K562 (cell line): ENCODE measurements around the gene PATE4. TPM values are rescaled to one million over a fixed set of nuclear protein-coding genes. Genes with fewer than 3 reads are reported as not detected.

ENCODE experiments used
- ATF7 ChIP-seq: fragments of 450-650 bp; IDR thresholded peaks from 2 replicates; pipeline ENCODE4 v1.7.1; 2014; ENCODE audit warnings: mild to moderate bottlenecking, moderate library complexity
- CBFA2T2 ChIP-seq: fragments of 450-650 bp; conservative IDR thresholded peaks from 2 replicates; pipeline ENCODE4 v1.6.1; 2017; ENCODE audit warnings: mild to moderate bottlenecking
- DEAF1 ChIP-seq: fragments of 450-650 bp; formaldehyde crosslinking; IDR thresholded peaks from 2 replicates; pipeline ENCODE4 v1.4.0; 2020; ENCODE audit warnings: mild to moderate bottlenecking, moderate library complexity
- ETV6 ChIP-seq, 3 experiments: fragments of 150-350 bp in 1 of 3; sonication (generic) in 1 of 3; formaldehyde crosslinking in 1 of 3; IDR thresholded peaks; 2 replicates each; pipeline versions ENCODE4 v1.6.1 to v1.8.0; 2014 to 2022; ENCODE audit warnings: borderline replicate concordance in 2 of 3, low read depth in 2 of 3, antibody characterized with exemption in 1 of 3, low read length in 1 of 3, mild to moderate bottlenecking in 1 of 3, missing genetic modification reagents in 1 of 3
- GTF2A2 ChIP-seq: IDR thresholded peaks from 2 replicates; pipeline ENCODE4 v1.6.1; 2016; ENCODE audit warnings: mild to moderate bottlenecking, missing genetic modification characterization, missing compliant biosample characterization
- HDGF ChIP-seq: fragments of 450-650 bp; IDR thresholded peaks from 2 replicates; pipeline ENCODE4 v1.6.1; 2016
- KLF13 ChIP-seq: fragments of 450-650 bp; IDR thresholded peaks from 2 replicates; pipeline ENCODE4 v1.6.1; 2016; ENCODE audit warnings: missing genetic modification characterization, low read depth, mild to moderate bottlenecking, missing compliant biosample characterization, moderate library complexity, borderline replicate concordance
- KLF16 ChIP-seq: IDR thresholded peaks from 2 replicates; pipeline ENCODE4 v1.6.1; 2016; ENCODE audit warnings: antibody characterized with exemption
- NR2C1 ChIP-seq, 2 experiments: fragments of 450-650 bp; IDR thresholded peaks; 2 replicates each; pipeline ENCODE4 v1.6.1; 2017; ENCODE audit warnings: mild to moderate bottlenecking in 2 of 2, antibody characterized with exemption in 1 of 2, inconsistent platforms in 1 of 2, missing compliant biosample characterization in 1 of 2, missing genetic modification characterization in 1 of 2
- PBX2 ChIP-seq, 2 experiments: IDR thresholded peaks in 1 of 2; conservative IDR thresholded peaks in 1 of 2; 2 replicates each; pipeline ENCODE4 v1.6.1; 2016; ENCODE audit warnings: low read depth in 2 of 2, mild to moderate bottlenecking in 1 of 2, missing compliant biosample characterization in 1 of 2, missing genetic modification characterization in 1 of 2, moderate library complexity in 1 of 2
- SMAD3 ChIP-seq: fragments of 450-650 bp; formaldehyde crosslinking; conservative IDR thresholded peaks from 2 replicates; pipeline ENCODE4 v1.4.0; 2020; ENCODE audit warnings: mild to moderate bottlenecking
- SMARCA4 ChIP-seq: fragments of 450-650 bp; IDR thresholded peaks from 2 replicates; pipeline ENCODE4 v1.6.1; 2016
- SMARCB1 ChIP-seq: IDR thresholded peaks from 2 replicates; pipeline ENCODE4 v1.6.1; 2011; ENCODE audit warnings: improper control_type of control experiment, low read depth; ENCODE audit not compliant: insufficient read length
- TBL1XR1 ChIP-seq, 2 experiments: IDR thresholded peaks; 2 replicates each; pipeline ENCODE4 v1.6.1; 2012; ENCODE audit warnings: improper control_type of control experiment in 2 of 2, low read length in 2 of 2, mild to moderate bottlenecking in 1 of 2
- VEZF1 ChIP-seq: fragments of 200-800 bp; sonication (Bioruptor generic); IDR thresholded peaks from 2 replicates; pipeline ENCODE4 v1.6.1; 2017; ENCODE audit warnings: missing genetic modification characterization, missing compliant biosample characterization
- ZBTB7A ChIP-seq: IDR thresholded peaks from 2 replicates; pipeline ENCODE4 v1.6.1; 2011; ENCODE audit warnings: low read depth, mild to moderate bottlenecking, low read length, moderate library complexity, borderline replicate concordance; ENCODE audit not compliant: control insufficient read depth
- ZC3H8 ChIP-seq: fragments of 450-650 bp; IDR thresholded peaks from 2 replicates; pipeline ENCODE4 v1.6.1; 2017
- polyA plus RNA-seq, 8 experiments: library from polyadenylated mRNA; depleted of rRNA in 4 of 8; stranded (reverse) in 5 of 8; unstranded in 3 of 8; fragments of >200 nt; fragmentation: Nextera tagmentation in 2 of 8; fragmentation: Illumina TruSeq in 1 of 8; extraction: Ambion mirVana in 2 of 8; extraction: Trizol in 1 of 8; gene quantifications; 2 replicates each; pipeline versions ENCODE4 v1.2.1 to v1.2.3, GENCODE V29; 2011 to 2014; ENCODE audit warnings: inconsistent platforms in 1 of 8, missing spikeins in 1 of 8
- total RNA-seq, 7 experiments: library from RNA; depleted of rRNA in 6 of 7; stranded (reverse); fragments of >200 nt in 6 of 7; fragmentation: Illumina TruSeq in 2 of 7; extraction: Trizol in 2 of 7; gene quantifications; 2 replicates each; pipeline versions ENCODE4 v1.2.1 to v1.2.3, GENCODE V29; 2011 to 2021; ENCODE audit warnings: low replicate concordance in 1 of 7
- TF ChIP-seq, protein P1 (sequence below): fragments of 250-450 bp; sonication (Bioruptor Pico); IDR thresholded peaks from 2 replicates; pipeline ENCODE4 v1.8.0; 2022; ENCODE audit warnings: moderate library complexity, mild to moderate bottlenecking, inconsistent platforms

The PATE4 gene
- total and polyA plus RNA-seq, 9 of the 15 experiments (the other 6 are each of a cell fraction or from before 2014, with no cell fraction given), result not detected

GRCh38 chr11:125887373-125888324 lies 54.5 kb downstream of the PATE4 start, which contains the start of gene HYLS1 (continued):
- no peak for TF ChIP-seq VEZF1 (CRISPR knock-in tag)
- peak; percentile 61; the same call in 1 of the 2 replicates for TF ChIP-seq ATF7
- TF ChIP-seq SMAD3 (CRISPR knock-in tag), result no peak
- TF ChIP-seq, protein P1, sequence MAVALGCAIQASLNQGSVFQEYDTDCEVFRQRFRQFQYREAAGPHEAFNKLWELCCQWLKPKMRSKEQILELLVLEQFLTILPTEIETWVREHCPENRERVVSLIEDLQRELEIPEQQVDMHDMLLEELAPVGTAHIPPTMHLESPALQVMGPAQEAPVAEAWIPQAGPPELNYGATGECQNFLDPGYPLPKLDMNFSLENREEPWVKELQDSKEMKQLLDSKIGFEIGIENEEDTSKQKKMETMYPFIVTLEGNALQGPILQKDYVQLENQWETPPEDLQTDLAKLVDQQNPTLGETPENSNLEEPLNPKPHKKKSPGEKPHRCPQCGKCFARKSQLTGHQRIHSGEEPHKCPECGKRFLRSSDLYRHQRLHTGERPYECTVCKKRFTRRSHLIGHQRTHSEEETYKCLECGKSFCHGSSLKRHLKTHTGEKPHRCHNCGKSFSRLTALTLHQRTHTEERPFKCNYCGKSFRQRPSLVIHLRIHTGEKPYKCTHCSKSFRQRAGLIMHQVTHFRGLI (CRISPR knock-in tag), result no peak
- 0 out of 2 replicates have a peak, but pooled peaks have one; percentile 48 for TF ChIP-seq KLF13
- no peak for TF ChIP-seq PBX2 (CRISPR knock-in tag; IDR thresholded peaks at IDR 0.05; ENCODE audit: low read depth)
- TF ChIP-seq PBX2 (tag; conservative IDR thresholded peaks at IDR 0.05; ENCODE audit: low read depth), result no peak
- no peak for TF ChIP-seq ZC3H8
- TF ChIP-seq CBFA2T2, result no peak
- TF ChIP-seq HDGF, result no peak
- no peak for TF ChIP-seq ETV6 (IDR thresholded peaks at IDR 0.05; ENCODE audit: borderline replicate concordance in 1 of 2, low read depth in 2 of 2, low read length in 1 of 2)
- no peak for TF ChIP-seq ETV6 (CRISPR knock-in tag; IDR thresholded peaks at IDR 0.05; ENCODE audit: borderline replicate concordance)
- TF ChIP-seq SMARCB1, result no peak
- TF ChIP-seq KLF16, result no peak
- no peak for TF ChIP-seq SMARCA4
- TF ChIP-seq ZBTB7A, result peak; percentile 24; the same call in 1 of the 2 replicates
- TF ChIP-seq GTF2A2, result no peak
- TF ChIP-seq NR2C1 (IDR thresholded peaks at IDR 0.05), result no peak
- TF ChIP-seq NR2C1 (tag; IDR thresholded peaks at IDR 0.05), result no peak
- no peak; a peak in 1 of 4 replicates for TF ChIP-seq TBL1XR1 (IDR thresholded peaks at IDR 0.05; ENCODE audit: low read length in 2 of 2)
- TF ChIP-seq DEAF1 (CRISPR knock-in tag), result no peak
